H9 (cell line): ENCODE data around the gene ADGRA1. TPM values are rescaled to one million over a fixed set of nuclear protein-coding genes. Genes with fewer than 3 reads are reported as not detected.

Experiments used
- DNase-seq: peaks from one replicate; pipeline ENCODE4 v3.0.0-alpha.2; 2017
- H2AFZ ChIP-seq: one replicate; pipeline ENCODE4 v1.6.1; 2013; ENCODE audit warnings: mild to moderate bottlenecking, low read length, control low read depth, moderate library complexity
- H2AK5ac ChIP-seq: 2 replicates; pipeline ENCODE4 v1.6.1; 2013; ENCODE audit warnings: low read length, control low read depth, mixed read lengths; ENCODE audit not compliant: insufficient read length
- H2BK120ac ChIP-seq: one replicate; pipeline ENCODE4 v1.6.1; 2013; ENCODE audit warnings: low read depth, mild to moderate bottlenecking, low read length, control low read depth, inconsistent platforms; ENCODE audit not compliant: poor library complexity, severe bottlenecking
- H2BK12ac ChIP-seq: 2 replicates; pipeline ENCODE4 v1.6.1; 2013; ENCODE audit warnings: low read length, control low read depth, mixed read lengths, low read depth; ENCODE audit not compliant: insufficient read length
- H2BK15ac ChIP-seq: 2 replicates; pipeline ENCODE4 v1.6.1; 2013; ENCODE audit warnings: low read depth, low read length, control low read depth
- H2BK20ac ChIP-seq: one replicate; pipeline ENCODE4 v1.6.1; 2013; ENCODE audit warnings: low read depth, mild to moderate bottlenecking, low read length, control low read depth, inconsistent platforms; ENCODE audit not compliant: poor library complexity, severe bottlenecking
- H2BK5ac ChIP-seq: 2 replicates; pipeline ENCODE4 v1.6.1; 2013; ENCODE audit warnings: low read length, control low read depth, mixed read lengths; ENCODE audit not compliant: insufficient read length
- H3K14ac ChIP-seq: 2 replicates; pipeline ENCODE4 v1.6.1; 2013; ENCODE audit warnings: low read length, control low read depth; ENCODE audit not compliant: insufficient read depth
- H3K18ac ChIP-seq: 2 replicates; pipeline ENCODE4 v1.6.1; 2013; ENCODE audit warnings: low read depth, mild to moderate bottlenecking, mixed read lengths, low read length, control low read depth; ENCODE audit not compliant: insufficient read length
- H3K23ac ChIP-seq: 2 replicates; pipeline ENCODE4 v1.6.1; 2013; ENCODE audit warnings: low read length, control low read depth, mixed read lengths, low read depth; ENCODE audit not compliant: insufficient read length
- H3K23me2 ChIP-seq: 2 replicates; pipeline ENCODE4 v1.6.1; 2013; ENCODE audit warnings: low read depth, mild to moderate bottlenecking, mixed read lengths, low read length, control low read depth; ENCODE audit not compliant: insufficient read length, poor library complexity, severe bottlenecking
- H3K27ac ChIP-seq: 2 replicates; pipeline ENCODE4 v1.5.1; 2013; ENCODE audit warnings: low read length, control low read depth, mixed read lengths, low read depth; ENCODE audit not compliant: insufficient read length
- H3K27me3 ChIP-seq: 2 replicates; pipeline ENCODE4 v1.6.1; 2013; ENCODE audit warnings: low read length, control low read depth, inconsistent platforms; ENCODE audit not compliant: insufficient read depth
- H3K4ac ChIP-seq: 2 replicates; pipeline ENCODE4 v1.6.1; 2013; ENCODE audit warnings: low read depth, mild to moderate bottlenecking, control low read depth, inconsistent platforms, low read length, moderate library complexity
- H3K4me1 ChIP-seq: 2 replicates; pipeline ENCODE4 v1.6.1; 2013; ENCODE audit warnings: low read length, control low read depth, inconsistent platforms; ENCODE audit not compliant: insufficient read depth
- H3K4me2 ChIP-seq: 2 replicates; pipeline ENCODE4 v1.6.1; 2013; ENCODE audit warnings: low read length, control low read depth, mixed read lengths; ENCODE audit not compliant: insufficient read length, insufficient read depth
- H3K56ac ChIP-seq: 2 replicates; pipeline ENCODE4 v1.6.1; 2013; ENCODE audit warnings: low read depth, mild to moderate bottlenecking, mixed read lengths, low read length, control low read depth; ENCODE audit not compliant: insufficient read length
- H3K79me1 ChIP-seq: 2 replicates; pipeline ENCODE4 v1.6.1; 2013; ENCODE audit warnings: low read depth, mild to moderate bottlenecking, moderate library complexity, low read length, control low read depth, inconsistent platforms; ENCODE audit not compliant: insufficient read depth, poor library complexity, severe bottlenecking
- H3K79me2 ChIP-seq: 2 replicates; pipeline ENCODE4 v1.6.1; 2013; ENCODE audit warnings: low read length, control low read depth, inconsistent platforms; ENCODE audit not compliant: insufficient read depth
- H3K9ac ChIP-seq: 2 replicates; pipeline ENCODE4 v1.6.1; 2013; ENCODE audit warnings: low read length, control low read depth, mixed read lengths; ENCODE audit not compliant: insufficient read length; ENCODE audit errors: extremely low read depth
- H3K9me3 ChIP-seq: one replicate; pipeline ENCODE4 v1.6.1; 2013; ENCODE audit warnings: low read depth, low read length, inconsistent platforms; ENCODE audit not compliant: control insufficient read depth
- H3T11ph ChIP-seq: one replicate; pipeline ENCODE4 v1.6.1; 2013; ENCODE audit warnings: mild to moderate bottlenecking, low read length, control low read depth, inconsistent platforms
- H4K20me1 ChIP-seq: one replicate; pipeline ENCODE4 v1.6.1; 2013; ENCODE audit not compliant: control insufficient read depth, insufficient read length, insufficient read depth
- H4K5ac ChIP-seq: 2 replicates; pipeline ENCODE4 v1.6.1; 2013; ENCODE audit warnings: low read depth, mild to moderate bottlenecking, mixed read lengths, low read length, control low read depth; ENCODE audit not compliant: insufficient read length
- H4K8ac ChIP-seq: replicated peaks from 2 replicates; pipeline ENCODE4 v1.6.1; 2013; ENCODE audit warnings: low read length, control low read depth, mixed read lengths, low read depth; ENCODE audit not compliant: insufficient read length
- H4K91ac ChIP-seq: 2 replicates; pipeline ENCODE4 v1.6.1; 2013; ENCODE audit warnings: low read depth, mild to moderate bottlenecking, moderate library complexity, mixed read lengths, low read length, control low read depth; ENCODE audit not compliant: insufficient read length
- H3K27ac Mint-ChIP-seq, 3 experiments: 2 replicates in 2 of 3; 3 replicates in 1 of 3; pipeline ENCODE4 v1.8.0; 2020 to 2021; ENCODE audit warnings: mixed read lengths in 3 of 3, mild to moderate bottlenecking in 1 of 3, moderate library complexity in 1 of 3
- H3K27me3 Mint-ChIP-seq: 2 replicates; pipeline ENCODE4 v1.8.0; 2021; ENCODE audit warnings: low read depth, mild to moderate bottlenecking, moderate library complexity, mixed read lengths
- H3K36me3 Mint-ChIP-seq, 3 experiments: 2 replicates in 2 of 3; 3 replicates in 1 of 3; pipeline ENCODE4 v1.8.0; 2020 to 2021; ENCODE audit warnings: low read depth in 3 of 3, mixed read lengths in 3 of 3; ENCODE audit not compliant: insufficient read depth in 1 of 3
- H3K4me1 Mint-ChIP-seq, 2 experiments: 2 replicates each; pipeline ENCODE4 v1.8.0; 2020; ENCODE audit warnings: mixed read lengths in 2 of 2
- H3K4me3 Mint-ChIP-seq, 2 experiments: 2 replicates in 1 of 2; 3 replicates in 1 of 2; pipeline ENCODE4 v1.8.0; 2020 to 2021; ENCODE audit warnings: mild to moderate bottlenecking in 2 of 2, mixed read lengths in 2 of 2, moderate library complexity in 1 of 2
- H3K9me3 Mint-ChIP-seq, 2 experiments: 2 replicates in 1 of 2; 3 replicates in 1 of 2; pipeline ENCODE4 v1.8.0; 2020; ENCODE audit warnings: mild to moderate bottlenecking in 2 of 2, mixed read lengths in 2 of 2, moderate library complexity in 1 of 2
- WGBS: extraction: QIAGEN DNeasy Blood & Tissue Kit; methylation state at CpG from one replicate; pipeline ENCODE4 v1.1.7; 2013; ENCODE audit warnings: missing lambda C conversion rate, low lambda C conversion rate, mixed read lengths; ENCODE audit not compliant: insufficient read length; ENCODE audit errors: extremely low coverage; 5-methylcytosine and 5-hydroxymethylcytosine counted together
- total RNA-seq: library from RNA; stranded (reverse); gene quantifications from 2 replicates; pipeline ENCODE4 v1.2.1, GENCODE V29; 2021
- TF ChIP-seq, protein P1 (sequence below): fragments of 200-600 bp; sonication (generic); conservative IDR thresholded peaks from 3 replicates; pipeline ENCODE4 v1.8.0; 2021; ENCODE audit warnings: antibody characterized with exemption, mild to moderate bottlenecking

The ADGRA1 gene
- total RNA-seq, 1 experiment from 2014 or later: 0.11 TPM

DNA sequence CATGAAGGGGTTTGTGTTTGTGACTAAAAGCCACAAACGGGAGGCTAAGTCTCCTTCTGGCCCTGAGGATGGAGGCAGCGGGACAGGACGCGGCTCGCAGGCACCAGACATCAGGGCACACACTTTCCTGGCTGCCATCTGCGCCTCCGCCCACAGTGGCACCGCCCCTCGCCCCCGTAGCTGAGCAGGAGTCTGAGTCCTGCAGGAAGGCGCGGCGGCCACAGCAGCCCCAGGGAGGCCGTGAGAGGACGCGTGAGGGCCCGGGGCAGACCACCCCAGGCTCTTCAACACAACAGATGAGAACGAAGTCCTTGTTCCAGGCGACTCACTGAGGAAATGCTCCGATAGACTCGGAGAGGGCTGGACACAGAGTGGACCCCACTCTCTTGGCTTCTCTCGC lies 6.6 kb downstream of the ADGRA1 start:
- no CpG with 5 or more reads among the region's 22 CpGs for WGBS
- no peak overlapping the region for H2AFZ ChIP-seq
- H3K4me1 ChIP-seq: no peaks in the 10 kb centered on the region
- no peak overlapping the region for H3K27ac ChIP-seq
- H3K14ac ChIP-seq: no peak overlapping the region
- H3K79me1 ChIP-seq: no peaks in the 10 kb centered on the region
- no peak overlapping the region for H3K4me2 ChIP-seq
- no peak overlapping the region for H3K18ac ChIP-seq
- H3K4ac ChIP-seq: no peak overlapping the region
- TF ChIP-seq, protein P1, sequence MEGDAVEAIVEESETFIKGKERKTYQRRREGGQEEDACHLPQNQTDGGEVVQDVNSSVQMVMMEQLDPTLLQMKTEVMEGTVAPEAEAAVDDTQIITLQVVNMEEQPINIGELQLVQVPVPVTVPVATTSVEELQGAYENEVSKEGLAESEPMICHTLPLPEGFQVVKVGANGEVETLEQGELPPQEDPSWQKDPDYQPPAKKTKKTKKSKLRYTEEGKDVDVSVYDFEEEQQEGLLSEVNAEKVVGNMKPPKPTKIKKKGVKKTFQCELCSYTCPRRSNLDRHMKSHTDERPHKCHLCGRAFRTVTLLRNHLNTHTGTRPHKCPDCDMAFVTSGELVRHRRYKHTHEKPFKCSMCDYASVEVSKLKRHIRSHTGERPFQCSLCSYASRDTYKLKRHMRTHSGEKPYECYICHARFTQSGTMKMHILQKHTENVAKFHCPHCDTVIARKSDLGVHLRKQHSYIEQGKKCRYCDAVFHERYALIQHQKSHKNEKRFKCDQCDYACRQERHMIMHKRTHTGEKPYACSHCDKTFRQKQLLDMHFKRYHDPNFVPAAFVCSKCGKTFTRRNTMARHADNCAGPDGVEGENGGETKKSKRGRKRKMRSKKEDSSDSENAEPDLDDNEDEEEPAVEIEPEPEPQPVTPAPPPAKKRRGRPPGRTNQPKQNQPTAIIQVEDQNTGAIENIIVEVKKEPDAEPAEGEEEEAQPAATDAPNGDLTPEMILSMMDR: no peak
- H2BK12ac ChIP-seq: no peak overlapping the region
- no peak overlapping the region for H4K5ac ChIP-seq
- Mint-ChIP-seq H3K9me3 (no peaks in the 10 kb centered on the region), H3K36me3 (no peaks in the 10 kb centered on the region), H3K27ac (peak overlapping the region in 1 of 3 experiments; percentile 52; a peak in 1 of 7 replicates), H3K4me1 (peaks cover 4 to 7% of the 10 kb centered on the region in 2 experiments; a peak in 2 of 4 replicates), H3K27me3 (peaks cover 46% of the 10 kb centered on the region), H3K4me3 (no peak overlapping the region)
- no peak overlapping the region for H3K56ac ChIP-seq
- no peak overlapping the region for H2AK5ac ChIP-seq
- H3K9me3 ChIP-seq: no peaks in the 10 kb centered on the region
- no peaks in the 10 kb centered on the region for H3K79me2 ChIP-seq
- H3K9ac ChIP-seq: no peak overlapping the region
- no peak overlapping the region for H2BK20ac ChIP-seq
- peaks cover 4% of the 10 kb centered on the region for H4K20me1 ChIP-seq
- H3K27me3 ChIP-seq: peaks cover 5% of the 10 kb centered on the region; the same call in 1 of the 2 replicates
- H2BK5ac ChIP-seq: no peak overlapping the region
- no peak overlapping the region for H3T11ph ChIP-seq
- H4K91ac ChIP-seq: no peak overlapping the region
- H2BK15ac ChIP-seq: no peak overlapping the region
- H2BK120ac ChIP-seq: no peak overlapping the region
- no peak overlapping the region for H3K23ac ChIP-seq
- H3K23me2 ChIP-seq: no peaks in the 10 kb centered on the region
- no peak overlapping the region for H4K8ac ChIP-seq
- no peak for DNase-seq
